Natural killer cell treated with Interleukin-12 subunit alpha and Interleukin-12 subunit beta and Interleukin-15 and Interleukin-18, amount 100 ng/mL, for 72 hours (primary cell): ENCODE results near the gene CPM. TPM values are rescaled to one million over a fixed set of nuclear protein-coding genes. Genes with fewer than 3 reads are reported as not detected.
"Not testable (repeated sequence)": the region's sequence is repeated elsewhere in the genome, so short reads cannot be mapped to it uniquely, and the experiment has no call there.

ENCODE experiments used
- ATAC-seq, 2 donors: fragments of 150-1000 bp; cut with Tn5 transposase in 1 of 2; sonication (Bioruptor Pico), chemical (Tn5 transposase) in 1 of 2; 2 replicates each; pipeline ENCODE4 v1.10.0; 2021
- DNase-seq: peaks from one replicate; pipeline ENCODE4 v3.0.0; 2022; ENCODE audit warnings: low spot score
- H3K27ac Mint-ChIP-seq, 2 donors: 1 replicate in 1 of 2; 2 replicates in 1 of 2; pipeline ENCODE4 v1.8.0; 2022; ENCODE audit warnings: mixed read lengths in 2 of 2, mild to moderate bottlenecking in 1 of 2, moderate library complexity in 1 of 2
- H3K27me3 Mint-ChIP-seq, 2 donors: 1 replicate in 1 of 2; 2 replicates in 1 of 2; pipeline ENCODE4 v1.8.0; 2022; ENCODE audit warnings: mixed read lengths in 2 of 2
- H3K36me3 Mint-ChIP-seq: one replicate; pipeline ENCODE4 v1.8.0; 2022; ENCODE audit warnings: mixed read lengths
- H3K4me1 Mint-ChIP-seq, 2 donors: 1 replicate in 1 of 2; 2 replicates in 1 of 2; pipeline ENCODE4 v1.8.0; 2022; ENCODE audit warnings: low read depth in 2 of 2, mixed read lengths in 2 of 2, mild to moderate bottlenecking in 1 of 2
- H3K4me3 Mint-ChIP-seq: one replicate; pipeline ENCODE4 v1.8.0; 2022; ENCODE audit warnings: mixed read lengths
- H3K9me3 Mint-ChIP-seq: 2 replicates; pipeline ENCODE4 v1.8.0; 2022; ENCODE audit warnings: mixed read lengths
- total RNA-seq, 2 donors: library from RNA; stranded (reverse); gene quantifications; one replicate each; pipeline ENCODE4 v1.2.3, GENCODE V29; 2022

CPM gene
- total RNA-seq, 2 donors from 2014 or later, result 3.7 to 5.3 TPM

DNA sequence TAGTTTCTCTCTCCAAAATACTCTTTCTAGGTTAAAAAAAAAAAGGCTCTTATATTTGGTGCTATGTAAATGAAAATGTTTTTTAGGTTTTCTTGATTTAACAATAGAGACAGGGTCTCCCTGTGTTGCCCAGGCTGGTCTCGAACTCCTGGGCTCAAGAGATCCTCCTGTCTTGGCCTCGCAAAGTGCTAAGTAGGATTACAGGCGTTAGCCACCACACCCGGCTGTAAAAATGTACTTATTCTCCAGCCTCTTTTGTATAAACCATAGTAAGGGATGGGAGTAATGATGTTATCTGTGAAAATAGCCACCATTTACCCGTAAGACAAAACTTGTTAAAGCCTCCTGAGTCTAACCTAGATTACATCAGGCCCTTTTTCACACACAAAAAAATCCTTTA is 91.8 kb downstream of the CPM start:
- H3K27ac Mint-ChIP-seq, H3K27me3 Mint-ChIP-seq, H3K9me3 Mint-ChIP-seq, ATAC-seq, DNase-seq, H3K4me3 Mint-ChIP-seq, H3K4me1 Mint-ChIP-seq: not testable (repeated sequence)
- peaks cover 23% of the 10 kb centered on the region for H3K36me3 Mint-ChIP-seq

- no peaks in the 10 kb centered on the region for H3K9me3 Mint-ChIP-seq
- no peak for ATAC-seq
- H3K27ac Mint-ChIP-seq, result no peak overlapping the region
- H3K36me3 Mint-ChIP-seq, result peaks cover 30% of the 10 kb centered on the region
- DNase-seq, result no peak
- H3K4me3 Mint-ChIP-seq, result no peak overlapping the region
- H3K27me3 Mint-ChIP-seq, result no peaks in the 10 kb centered on the region
- H3K4me1 Mint-ChIP-seq, result peaks cover 11 to 12% of the 10 kb centered on the region in 2 donors
These were observed 93.5 kb downstream of the CPM start for GRCh38 chr12:68839183-68840147.

GRCh38 chr12:68838046-68838886 is 94.7 kb downstream of the CPM start:
- Mint-ChIP-seq H3K4me3 (no peak overlapping the region), H3K27ac (peak overlapping the region in 1 of 2 donors; percentile 2), H3K4me1 (peaks cover 9% of the 10 kb centered on the region in 2 donors), H3K27me3 (no peaks in the 10 kb centered on the region), H3K9me3 (no peaks in the 10 kb centered on the region), H3K36me3 (peaks cover 30% of the 10 kb centered on the region)
- no peak for ATAC-seq
- no peak for DNase-seq

DNA sequence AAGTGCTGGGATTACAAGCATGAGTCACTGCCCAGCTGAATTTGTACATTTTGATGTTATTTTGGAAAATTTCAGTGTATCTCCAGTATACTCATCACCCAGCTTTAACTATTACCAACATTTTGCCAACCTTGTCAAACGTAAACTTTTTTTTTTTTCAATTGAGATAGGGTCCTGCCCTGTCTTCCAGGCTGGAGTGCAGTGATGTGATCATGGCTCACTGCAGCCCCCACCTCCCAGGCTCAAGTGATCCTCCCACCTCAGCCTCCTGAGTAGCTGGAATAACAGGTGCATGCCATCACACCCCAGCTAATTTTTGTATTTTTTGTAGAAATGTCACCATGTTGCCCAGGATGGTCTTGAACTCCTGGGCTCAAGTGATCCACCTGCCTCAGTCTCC is 95.8 kb downstream of the CPM start:
- H3K4me1 Mint-ChIP-seq, result peaks cover 9% of the 10 kb centered on the region in 2 donors
- no peak overlapping the region for H3K27ac Mint-ChIP-seq
- no peaks in the 10 kb centered on the region for H3K9me3 Mint-ChIP-seq
- no peaks in the 10 kb centered on the region for H3K27me3 Mint-ChIP-seq
- DNase-seq (no peak), ATAC-seq (no peak)
- H3K36me3 Mint-ChIP-seq, result peaks cover 31% of the 10 kb centered on the region
- H3K4me3 Mint-ChIP-seq, result no peak overlapping the region

DNA sequence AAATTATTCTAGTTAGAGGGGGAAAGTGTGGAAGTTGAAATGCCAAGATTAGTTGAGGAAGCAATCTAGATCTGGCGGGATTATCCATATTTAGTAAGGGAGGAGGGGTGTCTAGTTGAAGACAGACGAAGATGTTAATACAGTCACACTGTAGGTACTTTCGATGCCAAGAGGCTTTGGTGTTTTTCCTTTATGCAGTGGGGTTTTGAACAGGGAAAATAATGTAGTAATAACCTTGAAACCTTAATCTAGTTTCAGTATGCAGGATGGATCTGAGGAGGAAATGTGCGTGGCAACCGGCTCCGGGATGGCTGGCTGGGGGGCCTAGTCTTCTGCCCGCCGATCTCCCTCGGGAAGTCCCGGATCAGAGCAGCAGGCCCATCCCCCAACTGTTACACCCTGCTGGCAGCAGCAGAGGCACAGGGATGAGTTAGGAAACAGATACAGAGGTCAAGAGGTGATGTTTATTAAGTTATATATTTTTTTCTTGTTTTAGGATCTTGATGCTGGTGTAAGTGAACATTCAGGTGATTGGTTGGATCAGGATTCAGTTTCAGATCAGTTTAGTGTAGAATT is 97.5 kb downstream of the CPM start:
- H3K27me3 Mint-ChIP-seq, result no peaks in the 10 kb centered on the region
- H3K27ac Mint-ChIP-seq, result peak overlapping the region in 1 of 2 donors; percentile 23
- DNase-seq (no peak), ATAC-seq (no peak)
- no peaks in the 10 kb centered on the region for H3K9me3 Mint-ChIP-seq
- no peak overlapping the region for H3K4me3 Mint-ChIP-seq
- peaks cover 10 to 11% of the 10 kb centered on the region in 2 donors for H3K4me1 Mint-ChIP-seq
- peaks cover 37% of the 10 kb centered on the region for H3K36me3 Mint-ChIP-seq

- Mint-ChIP-seq H3K27ac (no peak overlapping the region), H3K36me3 (peaks cover 37% of the 10 kb centered on the region), H3K4me3 (no peak overlapping the region), H3K27me3 (no peaks in the 10 kb centered on the region), H3K4me1 (peaks cover 11 to 15% of the 10 kb centered on the region in 2 donors), H3K9me3 (no peaks in the 10 kb centered on the region)
- DNase-seq, result no peak
- ATAC-seq, result no peak
These were observed 99.5 kb downstream of the CPM start for GRCh38 chr12:68833508-68833907.

- Mint-ChIP-seq H3K4me3 (no peak overlapping the region), H3K9me3 (no peaks in the 10 kb centered on the region), H3K27ac (no peak overlapping the region), H3K36me3 (peaks cover 30% of the 10 kb centered on the region), H3K4me1 (peaks cover 11 to 15% of the 10 kb centered on the region in 2 donors), H3K27me3 (no peaks in the 10 kb centered on the region)
- no peak for ATAC-seq
- DNase-seq, result no peak
These were observed 100.5 kb downstream of the CPM start for GRCh38 chr12:68832504-68832867.

DNA sequence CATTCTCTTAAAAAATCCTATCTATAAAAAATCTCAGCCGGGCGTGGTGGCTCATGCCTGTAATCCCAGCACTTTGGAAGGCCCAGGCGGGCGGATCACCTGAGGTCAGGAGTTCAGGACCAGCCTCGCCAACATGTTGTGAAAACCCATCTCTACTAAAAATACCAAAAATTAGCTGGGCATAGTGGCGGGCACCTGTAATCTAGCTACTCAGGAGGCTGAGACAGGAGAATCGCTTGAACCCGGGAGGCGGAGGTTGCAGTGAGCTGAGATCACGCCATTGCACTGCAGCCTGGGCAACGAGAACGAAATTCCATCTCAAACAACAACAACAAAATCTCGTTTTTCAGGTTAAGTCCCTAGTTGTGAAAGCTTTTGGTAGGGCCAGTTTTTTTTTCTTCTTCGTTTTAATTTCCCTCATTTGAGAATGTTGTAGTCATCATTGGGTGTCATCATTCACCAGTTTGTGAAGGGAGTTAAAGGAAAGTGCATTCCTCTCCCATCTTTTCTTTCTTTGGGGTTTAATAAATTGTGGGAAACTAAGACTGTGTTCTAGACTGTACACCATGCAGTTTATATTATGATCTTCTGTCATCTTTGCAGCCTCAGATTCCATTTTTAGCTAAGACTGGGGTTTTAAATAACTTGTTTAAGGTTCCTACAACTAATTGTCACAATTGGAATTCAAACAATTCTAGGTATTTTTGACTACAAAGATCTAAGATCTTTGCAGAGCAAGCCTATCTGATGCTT is 101.0 kb downstream of the CPM start:
- Mint-ChIP-seq H3K27me3 (no peaks in the 10 kb centered on the region), H3K36me3 (peaks cover 30% of the 10 kb centered on the region), H3K9me3 (no peaks in the 10 kb centered on the region), H3K4me1 (peaks cover 11 to 15% of the 10 kb centered on the region in 2 donors), H3K27ac (no peak overlapping the region), H3K4me3 (no peak overlapping the region)
- DNase-seq, result no peak
- no peak for ATAC-seq

DNA sequence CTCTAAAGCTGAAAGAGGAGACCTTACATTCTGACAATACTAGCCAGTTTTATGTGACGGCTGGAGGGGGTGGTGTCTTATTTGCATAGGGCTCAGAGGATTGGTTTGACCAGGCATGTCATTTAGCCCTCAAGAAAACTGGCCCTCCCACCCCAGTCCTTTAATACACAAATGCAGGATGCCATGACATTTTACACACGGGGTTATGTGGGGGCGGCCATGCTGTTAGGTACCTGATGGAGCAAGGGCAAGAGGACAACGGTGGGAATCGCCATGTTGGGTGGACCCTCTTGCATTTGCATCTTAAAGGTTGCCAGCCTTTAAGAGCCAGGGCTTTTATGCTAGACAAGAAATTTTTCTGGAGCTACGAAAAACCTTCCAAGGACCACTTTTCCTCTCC is 101.7 kb downstream of the CPM start:
- Mint-ChIP-seq H3K27ac (no peak overlapping the region), H3K4me1 (peaks cover 11 to 15% of the 10 kb centered on the region in 2 donors), H3K36me3 (peaks cover 26% of the 10 kb centered on the region), H3K9me3 (no peaks in the 10 kb centered on the region), H3K4me3 (no peak overlapping the region), H3K27me3 (no peaks in the 10 kb centered on the region)
- DNase-seq, result no peak
- ATAC-seq, result no peak

GRCh38 chr12:68828672-68829068 is 104.3 kb downstream of the CPM start:
- no peak for ATAC-seq
- DNase-seq, result no peak
- H3K9me3 Mint-ChIP-seq, result no peaks in the 10 kb centered on the region
- H3K4me1 Mint-ChIP-seq, result peaks cover 7 to 11% of the 10 kb centered on the region in 2 donors
- H3K4me3 Mint-ChIP-seq, result no peak overlapping the region
- H3K36me3 Mint-ChIP-seq, result peaks cover 33% of the 10 kb centered on the region
- H3K27ac Mint-ChIP-seq, result no peak overlapping the region
- H3K27me3 Mint-ChIP-seq, result no peaks in the 10 kb centered on the region

GRCh38 chr12:68827895-68828671 is 104.9 kb downstream of the CPM start:
- Mint-ChIP-seq H3K9me3 (no peaks in the 10 kb centered on the region), H3K36me3 (peaks cover 39% of the 10 kb centered on the region), H3K27ac (no peak overlapping the region), H3K4me3 (no peak overlapping the region), H3K4me1 (peaks cover 7 to 16% of the 10 kb centered on the region in 2 donors), H3K27me3 (no peaks in the 10 kb centered on the region)
- no peak for ATAC-seq
- no peak for DNase-seq

- no peak for DNase-seq
- Mint-ChIP-seq H3K36me3 (peaks cover 34% of the 10 kb centered on the region), H3K4me3 (no peak overlapping the region), H3K4me1 (peaks cover 7 to 17% of the 10 kb centered on the region in 2 donors), H3K27me3 (no peaks in the 10 kb centered on the region), H3K27ac (no peak overlapping the region), H3K9me3 (no peaks in the 10 kb centered on the region)
- no peak for ATAC-seq
These were observed 107.3 kb downstream of the CPM start for GRCh38 chr12:68825569-68826217.
